Measurements from ENCODE around the gene CLIC6.

- no peak for TF ChIP-seq EP300 (IDR thresholded peaks at IDR 0.05; ENCODE audit: borderline replicate concordance)
- TF ChIP-seq TAF1 (IDR thresholded peaks at IDR 0.05; ENCODE audit: low read depth) = no peak
- no peak for TF ChIP-seq TCF12 (IDR thresholded peaks at IDR 0.05; ENCODE audit: low read depth)
- TF ChIP-seq YY1 (IDR thresholded peaks at IDR 0.05; ENCODE audit: low read depth) = no peak
- no peak for TF ChIP-seq ZBTB7A (IDR thresholded peaks at IDR 0.05; ENCODE audit: low read depth)
- TF ChIP-seq CREB1 (IDR thresholded peaks at IDR 0.05; ENCODE audit: low read depth) = no peak
- TF ChIP-seq CEBPB (IDR thresholded peaks at IDR 0.05) = no peak
- TF ChIP-seq MAX (IDR thresholded peaks at IDR 0.05) = no peak
- TF ChIP-seq RAD21 (IDR thresholded peaks at IDR 0.05; ENCODE audit: low read depth) = no peak
- TF ChIP-seq FOXM1 (IDR thresholded peaks at IDR 0.05; ENCODE audit: borderline replicate concordance, low read depth) = no peak
These were observed 56.0 kb downstream of the CLIC6 start for GRCh38 chr21:34724857-34725195.
